SK-N-DZ (cell line): ENCODE data around the gene FHOD3.
"Not testable (repeated sequence)": the region's sequence is repeated elsewhere in the genome, so short reads cannot be mapped to it uniquely, and the experiment has no call there.

Source experiments
- DNase-seq: peaks from one replicate; pipeline ENCODE4 v3.0.0-alpha.2; 2015; ENCODE audit warnings: low spot score

FHOD3 gene

GRCh38 chr18:36545821-36546427 lies 248.4 kb downstream of the FHOD3 start:
- DNase-seq, result no peak

GRCh38 chr18:36546876-36547275 lies 249.4 kb downstream of the FHOD3 start:
- no peak for DNase-seq

- DNase-seq, result no peak
Measured at GRCh38 chr18:36547544-36547943, 250.0 kb downstream of the FHOD3 start.

GRCh38 chr18:36551274-36551673 lies 253.8 kb downstream of the FHOD3 start:
- not testable (repeated sequence) for DNase-seq

GRCh38 chr18:36558234-36558633 lies 260.7 kb downstream of the FHOD3 start:
- no peak for DNase-seq

- DNase-seq, result no peak
Measured at GRCh38 chr18:36559149-36559857, 261.8 kb downstream of the FHOD3 start.

GRCh38 chr18:36560187-36560586 lies 262.7 kb downstream of the FHOD3 start:
- no peak for DNase-seq

GRCh38 chr18:36561046-36561445 lies 263.5 kb downstream of the FHOD3 start:
- DNase-seq, result no peak

- no peak for DNase-seq
Measured at GRCh38 chr18:36564841-36565240, 267.3 kb downstream of the FHOD3 start.

- DNase-seq, result no peak
Measured at GRCh38 chr18:36567800-36568199, 270.3 kb downstream of the FHOD3 start.

- DNase-seq, result no peak
Measured at GRCh38 chr18:36568487-36568886, 271.0 kb downstream of the FHOD3 start.

- peak; percentile 57 for DNase-seq
Measured at GRCh38 chr18:36572135-36572856, 274.8 kb downstream of the FHOD3 start.

GRCh38 chr18:36576339-36576738 lies 278.8 kb downstream of the FHOD3 start:
- no peak for DNase-seq

- DNase-seq, result no peak
Measured at GRCh38 chr18:36578871-36579710, 281.6 kb downstream of the FHOD3 start.

- DNase-seq, result no peak
Measured at GRCh38 chr18:36580266-36580665, 282.8 kb downstream of the FHOD3 start.

GRCh38 chr18:36580874-36581750 lies 283.6 kb downstream of the FHOD3 start:
- DNase-seq, result no peak

- no peak for DNase-seq
Measured at GRCh38 chr18:36582988-36583745, 285.7 kb downstream of the FHOD3 start.

- DNase-seq, result no peak
Measured at GRCh38 chr18:36589857-36590543, 292.5 kb downstream of the FHOD3 start.
